ENCODE measurements around the gene ANKMY2. TPM values are rescaled to one million over a fixed set of nuclear protein-coding genes. Genes with fewer than 3 reads are reported as not detected.

The ANKMY2 gene
- total RNA-seq, 1 donor from 2014 or later, result 8.7 TPM

DNA sequence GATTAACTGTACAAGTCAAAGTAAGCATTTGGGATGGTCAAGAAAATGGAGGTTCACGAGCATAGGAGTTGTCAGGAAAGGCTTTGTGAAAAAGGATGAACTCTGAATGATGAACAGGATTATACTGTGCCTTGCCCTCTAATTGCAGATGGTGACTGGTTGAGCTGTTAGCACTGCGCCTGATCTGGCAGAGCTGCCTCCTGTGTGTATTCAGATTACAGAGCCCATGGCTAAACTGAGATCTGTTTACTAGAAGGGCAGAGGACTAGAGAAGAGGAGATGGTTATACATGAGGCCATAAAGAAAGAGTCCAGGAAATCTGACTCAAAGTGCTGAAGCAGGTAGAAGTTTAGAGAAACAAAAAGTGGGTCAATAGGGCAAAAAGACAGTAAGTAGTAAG, 89.2 kb downstream of the ANKMY2 start:
- Mint-ChIP-seq H3K4me3 (ENCODE audit: low read depth) (no peak overlapping the region), H3K36me3 (ENCODE audit: low read depth) (no peaks in the 10 kb centered on the region), H3K27me3 (ENCODE audit: low read depth) (no peaks in the 10 kb centered on the region), H3K9me3 (no peaks in the 10 kb centered on the region), H3K4me1 (ENCODE audit: low read depth) (peaks cover 5% of the 10 kb centered on the region), H3K27ac (no peak overlapping the region)
- intact Hi-C loops (cut with micrococcal nuclease), result no loop called here
- DNase-seq (ENCODE audit: low spot score), result no peak

DNA sequence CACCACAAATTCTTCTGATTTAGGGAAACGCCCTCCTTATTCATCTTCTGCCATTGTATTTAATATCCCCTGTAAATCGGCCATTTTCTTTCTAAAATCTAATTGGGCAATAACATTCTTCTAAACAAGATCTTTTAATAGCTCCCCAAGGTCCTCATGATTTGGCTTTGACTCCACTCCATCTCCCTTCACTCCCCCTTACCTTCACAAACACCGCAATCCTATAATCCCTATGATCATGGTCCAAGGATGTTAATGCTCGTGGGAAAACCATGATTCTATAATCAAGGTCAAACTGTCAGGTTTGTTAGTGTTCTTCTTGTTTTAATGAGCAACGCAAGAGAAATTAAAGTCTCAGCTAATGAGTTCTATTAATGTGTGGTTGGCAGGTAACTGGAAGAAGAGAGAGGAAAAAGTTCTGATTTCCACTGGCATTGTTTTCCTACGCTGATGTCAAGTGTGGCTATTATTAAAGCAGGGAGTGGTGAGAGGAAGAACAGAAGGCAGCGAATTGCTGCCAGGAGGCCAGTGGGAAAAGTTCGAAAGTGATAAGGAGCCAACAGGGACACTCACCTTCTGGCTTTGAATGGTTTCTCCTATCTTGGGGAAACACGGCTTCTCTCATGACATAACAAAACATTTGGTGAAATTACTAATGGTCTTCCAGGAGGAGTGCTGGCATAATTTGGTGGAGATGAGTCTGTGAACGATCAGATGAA, 90.9 kb downstream of the ANKMY2 start:
- Mint-ChIP-seq H3K4me1 (ENCODE audit: low read depth) (peaks cover 2% of the 10 kb centered on the region), H3K4me3 (ENCODE audit: low read depth) (no peak overlapping the region), H3K27me3 (ENCODE audit: low read depth) (no peaks in the 10 kb centered on the region), H3K36me3 (ENCODE audit: low read depth) (no peaks in the 10 kb centered on the region), H3K27ac (no peak overlapping the region), H3K9me3 (no peaks in the 10 kb centered on the region)
- DNase-seq (ENCODE audit: low spot score), result no peak
- intact Hi-C loops (cut with micrococcal nuclease), result no loop called here

DNA sequence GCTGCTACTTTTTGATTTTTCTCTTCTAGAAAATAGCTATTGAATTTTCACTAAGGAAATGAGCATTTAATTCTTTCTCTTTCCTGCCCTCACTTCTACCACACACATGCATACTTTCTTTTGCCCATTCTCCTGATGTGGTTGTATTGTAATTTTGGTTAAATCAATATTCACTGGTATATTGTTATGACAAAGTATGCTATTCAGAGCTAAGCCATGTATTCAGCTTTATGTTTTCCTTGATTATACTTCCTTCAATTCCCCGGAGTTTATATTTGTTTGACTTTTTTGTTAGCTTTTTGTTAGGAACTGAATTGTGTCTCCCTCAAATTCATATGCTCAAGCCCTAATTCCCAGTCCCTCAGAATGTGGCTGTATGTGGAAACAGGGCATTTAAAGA, 94.9 kb downstream of the ANKMY2 start:
- H3K36me3 Mint-ChIP-seq (ENCODE audit: low read depth), result no peaks in the 10 kb centered on the region
- intact Hi-C loops (cut with micrococcal nuclease), result no loop called here
- H3K4me1 Mint-ChIP-seq (ENCODE audit: low read depth), result no peaks in the 10 kb centered on the region
- no peaks in the 10 kb centered on the region for H3K27me3 Mint-ChIP-seq (ENCODE audit: low read depth)
- H3K9me3 Mint-ChIP-seq, result no peaks in the 10 kb centered on the region
- no peak overlapping the region for H3K4me3 Mint-ChIP-seq (ENCODE audit: low read depth)
- no peak for DNase-seq (ENCODE audit: low spot score)
- no peak overlapping the region for H3K27ac Mint-ChIP-seq

Other genes starting within 250 kb of the ANKMY2 start
- gene CRPPA, start 224.2 kb downstream of the ANKMY2 start, total RNA-seq, result 1.3 and 1.4 TPM in 2 replicates
- gene SOSTDC1, start 180.0 kb downstream of the ANKMY2 start, total RNA-seq, result not detected in 2 replicates
- not detected in 2 replicates for gene LRRC72, start 118.9 kb downstream of the ANKMY2 start, total RNA-seq
- gene BZW2, start 427 bp upstream of the ANKMY2 start, total RNA-seq, result 82.9 and 90.2 TPM in 2 replicates
- 1.3 and 2.0 TPM in 2 replicates for gene TSPAN13, start 108.0 kb upstream of the ANKMY2 start, total RNA-seq
- not detected in 2 replicates for gene AGR2, start 159.2 kb upstream of the ANKMY2 start, total RNA-seq
- gene AGR3, start 236.2 kb upstream of the ANKMY2 start, total RNA-seq, result not detected in 2 replicates